Hypothalamus (tissue), 51 donors: ENCODE measurements around the gene SLC25A28.

Experiments
- DNase-seq, 51 donors: peaks; one replicate each; lab custom pipeline; 2025; lab: John Stamatoyannopoulos, UW

SLC25A28 gene, protein sequence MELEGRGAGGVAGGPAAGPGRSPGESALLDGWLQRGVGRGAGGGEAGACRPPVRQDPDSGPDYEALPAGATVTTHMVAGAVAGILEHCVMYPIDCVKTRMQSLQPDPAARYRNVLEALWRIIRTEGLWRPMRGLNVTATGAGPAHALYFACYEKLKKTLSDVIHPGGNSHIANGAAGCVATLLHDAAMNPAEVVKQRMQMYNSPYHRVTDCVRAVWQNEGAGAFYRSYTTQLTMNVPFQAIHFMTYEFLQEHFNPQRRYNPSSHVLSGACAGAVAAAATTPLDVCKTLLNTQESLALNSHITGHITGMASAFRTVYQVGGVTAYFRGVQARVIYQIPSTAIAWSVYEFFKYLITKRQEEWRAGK

DNA sequence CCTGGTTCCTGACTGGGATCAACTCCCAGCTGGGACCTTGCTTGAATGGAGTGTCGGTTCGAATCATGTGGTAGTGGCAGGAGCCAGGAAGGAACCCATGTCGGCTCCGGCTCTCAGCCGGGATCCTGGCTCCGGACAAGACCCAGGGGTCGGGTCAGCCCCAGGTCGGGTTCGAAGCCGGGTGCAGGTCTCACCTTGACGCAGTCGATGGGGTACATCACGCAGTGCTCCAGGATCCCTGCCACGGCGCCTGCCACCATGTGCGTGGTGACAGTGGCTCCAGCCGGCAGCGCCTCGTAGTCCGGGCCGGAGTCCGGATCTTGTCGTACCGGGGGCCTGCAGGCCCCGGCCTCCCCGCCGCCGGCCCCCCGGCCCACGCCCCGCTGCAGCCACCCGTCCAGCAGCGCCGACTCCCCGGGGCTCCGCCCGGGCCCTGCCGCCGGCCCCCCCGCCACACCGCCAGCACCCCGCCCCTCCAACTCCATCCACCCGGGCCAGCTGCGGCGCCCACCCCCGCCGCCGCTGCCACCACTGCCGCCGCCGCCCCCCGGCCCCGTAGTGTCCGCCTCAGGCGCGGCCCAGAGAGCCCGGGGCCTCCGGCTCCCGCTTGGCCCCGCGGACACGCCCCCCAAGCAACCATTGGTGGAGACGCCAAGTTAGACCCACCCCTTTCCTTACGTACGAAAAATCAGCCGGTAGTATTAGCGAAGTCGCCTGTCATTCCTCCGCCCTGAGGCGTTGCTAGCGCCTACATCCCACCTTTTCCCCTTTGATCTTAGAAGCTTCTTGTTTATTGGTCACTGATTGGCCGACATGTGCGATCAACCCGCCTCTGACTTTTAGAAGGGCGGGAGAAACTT is at the start of gene SLC25A28:
SLC25A28 (minus strand) TSS at position 589 of the 860 bp plus-strand sequence; CDS start at position 485, 104 bp downstream.
- peak in 48 of 51 donors; percentile 62 to 100 (median 97) for DNase-seq

DNA sequence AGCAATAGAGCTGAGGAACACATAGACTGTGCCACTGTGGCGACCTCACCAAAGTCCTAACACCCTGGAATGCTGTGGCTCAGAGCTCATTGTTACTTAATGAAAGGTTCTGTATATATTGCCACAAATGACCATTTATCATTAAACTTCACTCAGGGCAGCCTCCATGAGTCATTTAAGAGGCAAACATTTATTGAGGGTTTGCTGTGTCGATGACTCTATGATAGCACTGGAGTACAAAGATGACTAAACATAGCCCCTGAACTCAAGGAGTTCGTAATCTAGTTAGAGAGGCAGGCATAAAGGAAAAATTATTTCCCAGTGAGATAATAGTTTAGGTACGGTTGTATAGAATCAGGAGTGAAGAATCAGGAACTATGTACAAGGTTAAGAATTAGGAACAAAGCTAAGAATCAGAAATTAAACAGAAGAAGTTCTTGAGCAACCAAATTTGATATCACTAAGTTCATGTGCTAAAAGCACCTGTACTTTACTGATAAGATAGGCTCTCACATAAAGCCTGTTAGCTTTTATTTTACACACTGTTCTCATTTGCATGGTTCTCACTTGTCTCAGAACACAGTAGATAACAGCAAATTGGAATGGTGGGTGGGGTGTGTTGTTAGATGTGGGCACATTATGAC is 47.0 kb upstream of the SLC25A28 start:
- no peak for DNase-seq

DNA sequence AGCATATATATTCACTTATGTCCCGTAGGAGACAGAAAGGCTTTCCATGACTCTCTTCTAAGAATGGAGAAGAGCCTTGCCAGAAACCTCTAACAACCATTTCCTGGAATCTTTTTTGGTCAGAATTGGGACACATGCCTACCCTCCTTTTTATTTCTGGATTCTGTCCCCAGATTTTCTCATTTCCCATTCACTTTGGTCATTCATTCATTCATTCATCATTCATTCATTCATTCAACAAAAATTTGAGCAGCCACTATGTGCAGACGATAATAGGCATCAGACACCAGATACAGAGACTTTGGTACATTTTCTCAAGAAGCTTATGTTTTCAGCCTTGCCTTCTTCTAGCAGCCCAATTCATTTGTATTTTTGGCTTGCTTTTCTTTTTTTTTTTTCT is 45.1 kb upstream of the SLC25A28 start:
- no peak for DNase-seq

DNA sequence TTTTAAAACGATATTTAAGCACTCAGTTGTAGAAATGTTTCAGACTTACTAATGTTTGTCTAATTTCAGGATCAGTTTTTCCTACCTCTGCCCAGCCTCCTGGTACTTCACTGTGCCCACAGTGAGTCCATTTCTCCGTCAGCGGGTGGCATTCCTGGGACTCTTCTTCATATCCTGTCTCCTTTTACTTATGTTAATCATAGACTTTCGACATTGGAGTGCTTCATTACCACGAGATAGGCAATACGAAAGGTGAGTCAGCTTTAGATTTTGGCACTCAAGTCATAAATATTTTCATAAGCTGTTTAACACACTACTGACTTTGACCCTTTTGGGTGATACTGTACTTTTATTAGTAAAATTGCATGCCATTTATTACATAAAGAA is 41.1 kb upstream of the SLC25A28 start:
- DNase-seq, result no peak

DNA sequence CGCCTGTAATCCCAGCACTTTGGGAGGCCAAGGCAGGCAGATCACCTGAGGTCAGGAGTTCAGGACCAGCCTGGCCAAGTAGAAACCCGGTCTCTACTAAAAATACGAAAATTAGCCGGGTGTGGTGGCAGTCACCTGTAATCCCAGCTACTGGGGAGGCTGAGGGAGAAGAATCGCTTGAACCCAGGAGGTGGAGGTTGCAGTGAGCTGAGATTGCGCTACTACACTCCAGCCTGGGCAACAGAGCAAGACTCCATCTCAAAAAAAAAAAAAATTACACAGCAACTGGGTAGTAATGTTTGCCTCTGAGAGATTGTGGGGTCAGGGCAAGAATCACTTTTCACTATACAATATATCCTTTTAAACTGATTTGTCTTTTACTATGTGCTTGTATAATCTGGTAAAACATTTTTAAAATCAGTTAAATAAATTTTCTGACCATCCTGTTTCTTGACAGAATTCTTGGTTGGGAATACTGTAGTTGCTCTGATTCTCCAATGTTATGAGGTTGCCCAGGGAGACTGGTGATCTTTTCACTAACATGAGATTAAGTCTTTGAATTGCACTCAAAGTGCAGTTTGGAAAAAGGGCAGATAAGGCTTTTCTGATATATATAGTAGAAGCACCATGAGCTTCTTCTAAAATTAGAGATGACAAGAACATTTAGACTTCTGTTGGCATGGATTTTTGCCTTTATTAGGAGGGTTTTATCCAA is 40.6 kb upstream of the SLC25A28 start:
- no peak for DNase-seq

DNA sequence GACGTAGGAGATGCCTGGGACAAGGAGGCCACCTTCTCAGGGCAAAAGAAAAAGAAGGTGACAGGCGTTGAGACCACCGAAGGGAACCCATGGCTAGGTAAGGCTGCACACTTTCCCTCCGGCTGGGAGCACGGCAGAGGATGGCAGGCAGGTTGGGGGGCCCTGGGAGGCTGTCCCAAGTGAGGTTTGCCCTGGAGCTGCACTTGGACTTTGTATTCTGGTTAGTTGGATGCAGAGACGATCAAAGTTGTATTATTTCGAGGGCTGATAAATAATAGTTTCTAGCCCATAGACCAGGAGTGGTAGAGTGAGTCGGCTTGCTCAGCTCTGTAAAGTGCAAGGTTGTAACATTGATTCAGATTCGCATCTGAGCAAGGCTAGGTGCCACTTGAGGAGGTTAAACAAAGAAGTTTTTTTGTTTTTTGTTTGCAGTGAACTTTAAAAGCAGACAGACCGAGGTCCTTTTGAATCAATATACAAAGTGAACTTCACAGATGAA is 39.7 kb upstream of the SLC25A28 start:
- DNase-seq, result peak in 3 of 51 donors; percentile 1 to 15 (median 9)

DNA sequence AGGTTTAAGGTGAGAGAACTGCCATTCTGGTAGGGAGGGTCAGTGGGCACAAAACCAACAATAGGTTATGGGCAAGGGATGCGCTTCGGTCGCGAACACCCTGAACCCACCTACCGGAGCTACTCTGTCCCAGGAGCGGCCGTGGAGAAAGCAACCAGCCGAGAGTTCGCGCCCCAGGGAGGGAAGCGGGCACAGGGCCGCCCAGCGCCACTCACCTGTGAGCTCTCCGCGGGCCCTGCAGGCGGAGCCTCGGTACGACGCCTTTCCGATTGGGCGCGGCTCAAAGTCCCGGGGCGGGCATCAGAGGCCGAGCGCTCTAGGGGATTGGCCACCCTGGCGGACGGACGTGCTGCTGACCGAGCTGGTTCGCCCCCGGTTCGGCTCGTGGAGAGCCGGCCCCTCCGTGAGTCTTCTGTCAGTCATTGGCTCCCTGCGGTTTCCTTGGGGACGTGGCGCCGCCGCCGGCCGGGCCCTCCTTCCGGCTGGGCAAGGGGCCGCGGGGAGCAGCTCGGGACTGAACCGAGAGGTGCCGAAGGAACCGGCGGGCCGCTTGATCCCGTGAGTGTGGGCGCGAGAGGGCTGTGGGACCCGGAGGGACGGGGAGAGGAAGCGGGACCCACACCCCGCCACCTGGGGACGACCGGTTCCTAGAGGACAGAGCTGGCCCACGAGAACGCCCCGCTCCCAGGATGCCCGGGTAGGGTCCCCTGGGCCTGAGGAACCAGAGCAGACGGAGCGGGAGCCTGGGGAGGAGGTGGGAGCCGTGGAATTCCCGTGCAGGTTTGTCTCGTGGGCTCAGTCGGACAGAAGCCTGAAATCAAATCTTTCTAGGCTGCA is 39.0 kb upstream of the SLC25A28 start, which contains the start of gene ENTPD7:
ENTPD7 (plus strand) TSS at position 479 of the 837 bp plus-strand sequence. CDS start 448 bp downstream, outside the sequence.
- DNase-seq, result peak; percentile 16 to 95 (median 85)

DNA sequence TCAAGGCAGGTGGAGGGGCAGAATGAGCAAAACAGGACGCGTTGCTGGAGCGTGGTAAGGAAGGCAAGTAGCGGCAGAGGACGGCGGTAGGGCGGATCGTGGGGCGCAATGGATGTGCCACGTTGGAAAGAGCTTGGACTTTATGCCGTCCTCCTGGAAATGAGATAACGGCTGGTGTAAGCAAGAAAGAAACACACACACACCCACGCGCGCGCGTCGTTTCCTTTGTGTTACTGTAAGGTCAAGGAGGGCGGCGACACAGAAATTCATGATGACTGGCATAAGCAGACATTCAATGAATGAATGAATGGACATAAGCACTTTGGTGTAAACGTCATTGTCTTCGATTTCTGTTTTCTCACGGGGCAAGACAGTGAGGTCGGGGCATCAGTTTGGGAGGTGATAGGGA is 38.4 kb upstream of the SLC25A28 start:
- peak in 24 of 51 donors; percentile 1 to 41 (median 6) for DNase-seq

DNA sequence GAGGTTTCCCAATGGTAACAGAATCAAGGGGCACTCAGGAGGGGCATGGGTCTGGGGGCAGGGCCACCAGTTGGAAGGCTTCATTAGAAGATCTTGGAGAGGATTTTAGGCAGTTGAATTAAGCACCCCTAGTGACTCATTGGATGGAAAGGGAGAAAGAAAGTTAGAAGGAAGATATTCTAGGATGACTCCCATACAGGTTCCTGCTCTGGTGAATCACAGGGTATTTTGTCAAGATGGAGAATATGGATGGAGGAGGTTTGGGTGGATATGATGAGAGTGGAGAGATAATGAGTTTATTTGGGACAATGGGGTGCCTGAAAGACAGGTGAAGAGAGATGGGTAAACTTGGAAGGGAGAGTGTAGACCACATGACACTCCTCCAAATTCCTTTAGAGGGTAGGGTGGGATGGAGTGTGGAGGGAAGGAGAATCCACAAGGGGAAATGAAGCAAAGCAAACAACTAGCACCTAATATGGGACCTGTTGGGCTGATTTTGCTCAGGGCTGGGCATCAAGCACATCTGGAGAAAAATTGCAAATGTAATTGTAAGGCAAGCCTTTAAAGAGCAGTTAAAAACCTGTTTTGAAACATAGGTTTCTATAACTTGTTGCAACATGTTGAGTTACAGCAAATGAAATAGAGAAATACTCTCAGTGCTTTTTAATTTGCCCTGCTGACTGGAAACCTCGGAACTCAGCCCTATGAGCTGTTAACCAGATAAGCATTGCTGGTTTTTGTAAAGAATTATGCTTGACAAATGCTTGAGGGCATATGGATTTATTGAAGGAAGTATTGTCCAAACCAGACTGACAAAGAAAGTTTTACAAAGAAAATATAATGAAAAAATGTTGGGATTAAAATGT is 36.2 kb upstream of the SLC25A28 start:
- DNase-seq, result no peak

DNA sequence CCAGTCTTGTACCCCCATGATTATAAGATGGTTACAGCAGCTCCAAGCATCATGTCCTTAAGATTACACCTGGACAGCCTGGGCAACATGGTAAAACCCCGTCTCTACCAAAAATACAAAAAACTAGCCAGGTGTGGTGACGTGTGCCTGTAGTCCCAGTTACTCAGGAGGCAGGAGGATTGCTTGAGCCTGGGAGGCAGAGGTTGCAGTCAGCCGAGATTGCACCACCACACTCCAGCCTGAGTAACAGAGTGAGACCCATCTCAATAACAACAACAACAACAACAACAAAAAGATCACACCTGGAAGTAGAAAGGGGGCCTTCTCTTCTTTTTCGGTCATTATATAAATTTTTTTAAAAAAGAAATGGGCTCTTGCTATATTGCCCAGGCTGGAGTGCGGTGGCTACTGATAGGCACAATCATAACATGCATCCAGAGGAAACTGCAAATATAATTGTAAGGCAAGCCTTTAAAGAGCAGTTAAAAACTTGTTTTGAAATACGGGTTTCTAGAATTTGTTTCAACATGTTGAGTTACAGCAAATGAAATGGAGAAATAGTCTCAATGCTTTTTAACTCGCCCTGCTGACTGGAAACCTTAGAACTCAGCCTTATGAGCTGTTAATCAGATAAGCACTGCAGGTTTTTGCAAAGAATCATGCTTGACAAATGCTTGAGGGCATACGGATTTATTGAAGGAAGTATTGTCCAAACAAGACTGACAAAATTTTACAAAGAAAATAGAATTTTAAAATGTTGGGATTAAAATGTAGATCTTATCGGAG is 34.3 kb upstream of the SLC25A28 start:
- DNase-seq, result no peak

DNA sequence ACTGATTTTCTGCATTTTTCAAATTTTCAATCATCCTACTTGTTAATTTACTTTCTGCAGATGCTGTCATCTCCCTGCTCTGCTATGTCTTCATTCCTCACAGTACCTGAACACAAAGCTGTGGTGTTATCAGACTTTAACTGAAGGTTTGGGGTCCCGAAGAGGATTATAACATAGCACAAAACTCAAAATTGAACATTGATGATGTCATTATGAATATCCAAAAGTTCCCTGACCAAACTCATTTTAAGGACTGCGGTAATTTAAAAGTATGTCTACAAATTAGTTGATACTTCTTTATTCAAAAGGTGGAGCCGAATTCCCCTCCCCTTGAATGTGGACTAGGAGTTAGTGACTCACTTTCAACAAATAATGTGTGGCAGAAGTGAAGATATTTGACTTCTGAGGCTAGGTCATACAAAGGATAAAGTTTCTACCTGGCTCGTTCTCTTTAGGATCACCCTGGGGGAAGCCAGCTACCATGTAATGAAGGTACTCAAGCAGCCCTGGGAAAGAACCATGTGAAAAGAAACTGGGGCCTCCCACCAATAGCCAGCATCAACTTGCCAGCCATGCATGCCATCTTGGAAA is 32.7 kb upstream of the SLC25A28 start:
- no peak for DNase-seq

DNA sequence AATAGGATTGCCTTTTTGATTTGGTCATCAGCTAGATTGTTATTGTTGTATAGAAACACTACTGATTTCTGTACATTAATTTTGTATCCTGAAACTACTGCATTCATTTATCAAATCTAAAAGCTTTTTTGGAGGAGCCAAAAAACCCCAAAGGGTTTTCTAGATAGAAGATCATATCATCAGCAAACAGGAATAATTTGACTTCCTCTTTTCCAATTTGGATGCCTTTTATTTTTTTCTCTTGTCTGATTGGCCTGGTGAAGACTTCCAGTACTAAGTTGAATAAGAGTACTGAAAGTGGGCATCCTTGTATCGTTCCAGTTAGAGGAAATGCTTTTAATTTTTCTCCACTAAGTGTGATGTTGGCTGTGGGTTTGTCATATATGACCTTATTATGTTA is 28.5 kb upstream of the SLC25A28 start:
- DNase-seq, result no peak

DNA sequence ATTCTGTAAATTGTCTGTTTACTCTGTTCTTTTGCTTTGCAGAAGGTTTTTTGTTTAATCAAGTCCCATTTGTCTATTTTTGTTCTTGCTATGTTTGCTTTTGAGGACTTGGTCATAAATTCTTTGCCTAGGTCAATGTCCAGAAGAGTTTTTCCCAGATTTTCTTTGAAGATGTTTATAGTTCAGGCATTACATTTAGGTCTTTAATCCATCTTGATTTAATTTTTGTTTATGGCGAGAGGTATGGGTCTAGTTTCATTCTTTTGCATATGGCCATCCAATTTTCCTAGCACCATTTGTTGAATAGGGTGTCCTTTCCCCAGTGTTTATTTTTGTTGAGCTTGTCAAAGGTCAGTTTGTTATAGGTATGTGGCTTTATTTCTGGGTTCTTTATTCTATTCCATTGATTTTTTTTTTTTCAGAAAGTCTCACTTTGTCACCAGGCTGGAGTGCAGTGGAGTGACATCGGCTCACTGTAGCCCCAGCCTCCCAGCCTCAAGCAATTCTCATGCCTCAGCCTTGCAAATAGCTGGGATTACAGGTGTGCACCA is 27.4 kb upstream of the SLC25A28 start:
- no peak for DNase-seq

DNA sequence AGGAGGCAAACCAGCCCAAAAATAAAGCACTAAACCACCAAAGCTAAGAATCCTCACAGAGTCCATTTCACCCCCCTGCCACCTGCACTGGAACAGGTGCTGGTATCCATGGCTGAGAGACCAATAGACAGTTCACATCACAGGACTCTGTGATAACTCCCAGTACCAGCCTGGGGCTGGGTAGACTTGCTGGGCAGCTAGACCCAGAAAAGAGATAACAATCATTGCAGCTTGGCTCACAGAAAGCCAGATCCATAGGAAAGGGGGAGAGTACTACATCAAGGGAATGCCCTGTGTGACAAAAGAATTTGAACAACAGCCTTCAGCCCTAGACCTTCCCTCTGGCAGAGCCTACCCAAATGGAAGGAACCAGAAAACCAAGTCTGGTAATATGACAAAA is 13.6 kb upstream of the SLC25A28 start:
- no peak for DNase-seq

DNA sequence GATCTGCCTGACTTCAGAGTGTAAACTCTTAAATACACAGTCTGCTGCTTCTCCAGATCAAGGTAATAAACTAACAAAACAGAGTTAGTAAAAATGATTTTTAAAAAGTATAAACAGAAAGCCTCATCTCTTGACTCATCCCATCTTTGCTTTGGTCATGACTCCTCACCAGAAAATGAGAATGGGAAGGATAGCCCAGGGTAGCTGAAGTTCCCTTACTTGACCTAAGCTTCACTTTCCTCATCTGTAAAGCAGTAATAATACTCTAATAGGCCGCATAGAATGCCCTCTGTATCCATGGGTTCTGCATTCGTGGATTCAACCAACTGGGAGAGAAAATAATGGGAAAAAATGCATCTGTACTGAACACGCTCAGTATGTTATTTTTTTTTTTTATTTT is 11.3 kb upstream of the SLC25A28 start:
- no peak for DNase-seq

DNA sequence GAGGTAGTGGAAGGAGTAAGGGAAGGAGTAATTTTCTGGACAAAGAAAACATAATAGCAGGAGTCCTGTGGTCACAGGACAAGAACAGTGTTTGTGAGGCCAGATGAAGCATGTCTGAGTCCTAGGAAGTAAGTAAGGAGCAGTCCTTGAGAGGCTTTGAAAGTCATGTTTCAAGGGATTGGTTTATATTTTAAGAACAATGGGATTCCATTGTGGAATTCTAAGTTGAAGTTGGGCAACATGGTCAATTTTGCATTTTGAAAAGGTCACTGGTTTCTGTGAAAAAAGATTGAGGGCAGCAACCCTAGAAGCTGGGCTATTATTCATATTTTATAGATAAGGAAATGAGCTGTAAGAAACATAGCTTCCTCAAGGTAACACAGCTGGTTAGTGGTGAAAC is 10.8 kb upstream of the SLC25A28 start:
- DNase-seq, result no peak

DNA sequence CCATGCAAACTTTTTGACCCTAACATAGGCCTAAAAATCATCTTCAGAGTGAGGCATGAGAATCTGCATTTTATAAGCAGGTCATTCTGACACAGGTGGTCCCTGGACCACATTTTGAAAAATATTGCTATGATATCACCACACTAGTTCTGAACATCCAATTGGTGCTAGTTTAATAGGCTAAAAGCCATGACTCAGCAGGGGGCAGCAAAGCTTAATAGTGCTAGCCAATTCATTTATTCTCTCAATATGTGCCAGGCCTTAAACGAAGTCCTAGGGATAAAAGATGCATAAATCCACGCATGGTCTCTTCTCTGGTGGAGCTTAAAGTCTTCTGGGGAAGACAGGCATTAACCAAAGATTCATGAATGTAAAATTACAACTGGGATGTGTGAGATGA is 10.2 kb upstream of the SLC25A28 start:
- DNase-seq, result no peak
